IPS-11a (cell line): ENCODE measurements around the gene UBA52.
"Not testable (repeated sequence)": the region's sequence is repeated elsewhere in the genome, so short reads cannot be mapped to it uniquely, and the experiment has no call there.

Experiments used
- H3K4me3 ChIP-seq: one replicate; pipeline ENCODE4 v1.5.1; 2013; ENCODE audit warnings: low read depth, low read length, control low read depth

The UBA52 gene

DNA sequence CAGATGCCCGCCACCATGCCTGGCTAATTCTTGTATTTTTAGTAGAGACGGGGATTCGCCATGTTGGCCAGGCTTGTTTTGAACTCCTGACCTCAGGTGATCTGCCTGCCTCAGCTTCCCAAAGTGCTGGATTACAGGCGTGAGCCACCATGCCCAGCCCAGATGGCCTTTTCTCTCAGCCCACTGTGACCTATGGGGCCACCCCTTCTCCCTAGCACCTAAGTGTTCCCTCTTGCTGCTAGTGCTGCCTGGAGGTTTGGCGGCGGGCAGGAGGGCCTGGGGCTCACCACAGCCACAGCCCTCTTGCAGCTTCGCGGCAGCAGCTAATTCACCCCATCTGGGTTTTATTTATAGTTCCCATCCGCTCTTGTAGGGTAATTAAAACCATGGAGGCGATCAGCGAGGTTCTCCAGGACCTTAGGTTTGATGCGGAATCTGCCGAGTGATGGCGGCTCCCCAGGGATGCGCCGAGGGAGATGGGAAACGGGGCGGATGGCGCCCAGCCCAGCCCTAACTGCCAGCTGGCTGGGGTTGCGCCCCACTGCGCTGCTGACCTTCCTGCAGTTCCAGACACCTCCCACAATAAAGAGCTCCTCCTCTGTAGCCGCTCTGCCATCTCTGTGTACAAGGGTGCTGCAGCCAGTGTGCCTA lies 20.2 kb downstream of the UBA52 start:
- H3K4me3 ChIP-seq, result no peak overlapping the region

DNA sequence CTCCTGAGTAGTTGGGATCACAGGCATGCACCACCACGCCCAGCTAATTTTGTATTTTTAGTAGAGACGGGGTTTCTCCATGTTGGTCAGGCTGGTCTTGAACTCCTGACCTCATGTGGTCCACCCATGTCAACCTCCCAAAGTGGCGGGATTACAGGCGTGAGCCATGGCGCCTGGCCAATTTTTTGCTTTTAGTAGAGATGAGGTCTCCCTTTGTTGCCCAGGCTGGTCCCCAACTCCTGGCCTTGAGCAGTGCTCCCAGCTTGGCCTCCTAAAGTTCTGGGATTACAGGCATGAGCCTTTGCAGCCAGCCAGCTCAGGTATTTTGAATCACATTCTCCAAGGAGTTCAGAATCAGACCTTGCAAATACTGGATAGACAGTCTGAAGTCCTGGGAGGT lies 21.1 kb downstream of the UBA52 start:
- H3K4me3 ChIP-seq, result not testable (repeated sequence)

DNA sequence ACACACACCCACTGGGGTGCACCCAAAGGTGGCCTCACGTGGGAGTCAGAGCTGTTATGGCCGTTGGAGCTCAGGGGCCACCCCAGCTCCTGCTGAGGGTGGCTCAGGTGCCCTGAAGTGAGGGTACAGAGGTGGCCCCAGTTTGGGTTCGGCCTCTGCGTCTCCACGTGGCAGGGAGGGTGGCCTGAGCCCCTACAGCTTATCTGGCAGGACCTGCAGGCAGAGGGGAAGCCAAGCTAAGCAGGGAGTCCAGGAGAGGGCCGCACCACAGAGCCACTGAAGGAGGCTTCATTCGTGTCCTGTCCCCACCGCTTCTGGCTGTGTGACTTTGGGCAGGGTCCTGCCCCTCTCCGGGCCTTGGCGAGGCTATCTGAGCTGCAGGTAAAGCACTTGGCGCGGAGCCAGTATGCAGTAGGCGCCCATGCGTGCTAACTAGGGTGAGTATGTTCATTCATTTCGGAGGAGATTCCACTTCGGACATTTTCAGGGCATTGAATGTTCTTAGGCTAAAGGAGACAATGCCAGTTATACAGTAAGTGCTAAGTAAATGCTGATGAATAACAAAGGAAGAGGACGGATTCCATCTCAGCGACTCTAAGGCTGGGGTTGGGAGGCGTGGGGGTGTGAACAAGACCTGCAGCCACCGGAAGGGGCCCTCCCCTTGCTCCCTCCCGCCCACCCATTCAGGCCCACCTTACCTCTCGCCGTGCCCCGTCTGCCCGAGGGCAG lies 21.9 kb downstream of the UBA52 start:
- peak overlapping the region; percentile 37 for H3K4me3 ChIP-seq

DNA sequence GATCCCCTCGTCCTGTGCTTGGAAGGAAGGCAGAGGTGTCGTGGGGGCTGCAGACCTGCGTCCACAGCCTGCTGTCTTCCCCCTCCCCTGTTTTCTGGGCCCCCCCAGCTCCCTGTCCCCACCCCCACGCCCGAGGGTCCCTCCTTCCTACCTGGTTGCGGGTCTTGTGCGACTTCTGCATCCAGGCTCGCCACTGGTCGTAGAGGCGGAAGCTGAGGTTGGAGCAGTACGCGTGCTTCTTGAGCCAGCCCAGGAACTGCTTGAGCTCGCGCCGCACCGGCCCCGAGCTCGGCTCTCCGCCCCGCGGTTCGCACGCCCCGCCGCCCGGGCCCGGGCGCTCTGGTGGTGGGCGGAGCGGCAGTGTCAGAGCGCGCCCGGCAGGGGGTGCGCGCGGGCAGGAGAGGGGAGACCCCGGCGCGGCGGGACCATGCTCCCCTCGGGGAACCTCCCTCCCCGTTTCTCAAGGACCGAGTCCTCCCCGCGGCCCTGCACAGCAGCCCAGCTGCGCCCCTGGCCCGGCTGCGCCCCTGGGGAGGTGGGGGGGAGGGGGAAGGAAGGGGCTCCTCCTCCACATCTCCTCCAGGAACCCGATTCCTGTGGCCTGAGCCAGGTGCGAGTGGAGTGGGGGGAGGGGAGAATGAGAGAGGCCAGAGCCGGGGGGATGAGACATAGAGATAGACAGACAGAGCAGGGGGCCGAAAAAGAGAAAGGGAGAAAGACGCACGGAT lies 22.6 kb downstream of the UBA52 start:
- peak overlapping the region; percentile 37 for H3K4me3 ChIP-seq

DNA sequence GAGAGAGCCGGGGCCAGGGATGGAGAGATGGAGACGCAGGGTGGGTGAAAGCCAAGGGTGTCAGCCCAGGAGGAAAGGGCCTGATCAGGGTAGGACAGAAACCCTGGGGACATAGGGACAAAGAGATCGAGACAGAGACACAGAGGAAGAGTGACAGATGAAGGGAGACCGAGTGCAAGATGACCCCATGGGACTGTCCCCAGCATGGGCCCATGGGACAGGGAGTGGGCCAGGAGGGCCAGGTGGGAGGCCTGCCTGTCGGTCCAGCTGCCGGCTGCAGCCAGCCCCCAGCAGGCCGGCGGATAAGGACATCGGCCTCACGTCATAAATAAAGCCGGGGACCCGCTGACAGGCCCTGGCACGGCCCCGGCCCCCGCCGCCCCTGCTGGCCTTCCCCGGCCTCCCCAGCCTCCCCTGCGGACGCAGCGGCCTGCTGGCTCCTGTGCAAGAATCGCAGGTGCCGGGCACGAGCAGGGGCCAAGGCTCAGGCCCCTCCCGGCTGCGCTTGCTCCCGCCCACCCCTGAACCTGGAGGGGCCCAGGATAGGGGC lies 23.2 kb downstream of the UBA52 start:
- H3K4me3 ChIP-seq, result no peak overlapping the region

DNA sequence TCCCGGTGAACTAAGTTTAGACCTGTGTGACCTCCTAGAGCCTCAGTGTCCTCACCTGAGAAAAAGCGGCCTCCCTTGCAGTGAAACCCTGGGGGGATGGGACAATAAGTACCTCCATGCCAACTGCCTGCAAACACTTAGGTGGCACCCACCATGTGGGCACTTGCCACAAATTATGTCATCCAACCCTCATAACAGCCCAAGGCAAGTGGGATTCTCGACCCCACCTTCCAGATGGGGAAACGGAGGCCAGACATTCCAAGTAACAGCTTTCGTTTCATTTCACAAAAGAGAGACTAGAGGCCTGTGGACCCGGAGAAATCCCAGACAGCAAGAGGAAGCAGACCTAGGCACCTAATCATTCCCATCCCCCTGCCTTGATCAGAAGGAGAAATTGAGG lies 23.8 kb downstream of the UBA52 start:
- H3K4me3 ChIP-seq, result no peak overlapping the region

DNA sequence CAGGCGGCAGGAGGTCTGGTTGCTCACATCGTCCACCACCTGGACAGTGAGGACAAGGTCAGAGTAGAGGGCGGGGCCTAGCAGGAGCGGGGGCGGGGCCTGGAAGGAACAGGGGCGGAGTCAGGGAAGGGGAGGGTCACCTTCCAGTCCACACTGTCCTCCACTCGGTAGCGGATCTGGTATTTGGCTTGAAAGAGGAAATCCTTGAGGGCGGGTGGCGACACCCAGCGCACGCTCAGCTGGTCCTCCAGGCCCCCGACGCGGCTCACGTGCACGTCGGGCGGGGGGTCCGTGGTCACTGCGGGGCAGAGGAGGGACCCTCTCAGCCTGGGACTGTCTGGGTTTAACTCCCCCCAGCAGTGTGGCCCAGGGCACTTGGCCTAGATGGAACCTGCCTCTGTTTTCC lies 25.1 kb downstream of the UBA52 start:
- no peak overlapping the region for H3K4me3 ChIP-seq

DNA sequence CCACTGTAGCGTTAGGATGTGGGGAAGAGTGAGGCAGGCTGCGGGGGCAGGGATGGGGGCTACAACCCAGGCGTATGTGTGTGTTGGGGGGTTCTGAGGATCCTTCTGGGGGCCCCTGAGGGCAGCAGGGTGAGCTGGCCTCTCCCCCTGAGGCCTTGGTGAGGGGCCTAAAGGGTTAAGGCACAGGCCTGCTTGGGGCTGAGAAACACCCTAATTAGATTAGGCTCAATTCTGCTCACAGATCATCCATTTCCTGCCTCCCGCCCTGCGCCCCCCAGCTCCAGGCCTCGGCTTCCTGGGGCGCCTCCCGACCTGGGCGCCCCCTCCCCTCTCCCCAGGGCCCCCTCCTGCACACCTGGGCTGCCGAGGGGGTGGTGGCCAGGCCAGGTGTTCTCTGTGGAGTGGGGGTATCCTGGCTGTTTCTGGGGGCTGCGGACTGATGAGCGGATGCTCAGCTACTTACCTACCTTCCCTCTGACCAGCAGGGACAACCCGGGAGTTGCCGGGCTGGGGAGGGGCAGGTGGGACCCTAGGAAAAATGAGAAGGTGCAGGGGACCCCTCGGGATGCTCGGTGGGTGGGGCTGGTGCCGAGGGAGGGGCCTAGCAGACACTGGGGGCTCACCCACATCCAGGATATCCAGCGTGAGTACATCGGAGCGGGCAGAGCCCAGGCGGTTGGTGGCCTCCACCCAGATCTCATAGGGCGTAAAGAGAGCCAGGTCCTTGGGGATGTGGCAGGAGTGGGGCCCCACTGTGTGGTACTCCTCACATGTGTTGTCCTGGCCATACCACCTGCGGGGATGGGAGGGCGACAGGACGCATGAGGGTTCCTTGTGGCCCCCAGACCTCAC lies 26.4 kb downstream of the UBA52 start:
- no peak overlapping the region for H3K4me3 ChIP-seq

DNA sequence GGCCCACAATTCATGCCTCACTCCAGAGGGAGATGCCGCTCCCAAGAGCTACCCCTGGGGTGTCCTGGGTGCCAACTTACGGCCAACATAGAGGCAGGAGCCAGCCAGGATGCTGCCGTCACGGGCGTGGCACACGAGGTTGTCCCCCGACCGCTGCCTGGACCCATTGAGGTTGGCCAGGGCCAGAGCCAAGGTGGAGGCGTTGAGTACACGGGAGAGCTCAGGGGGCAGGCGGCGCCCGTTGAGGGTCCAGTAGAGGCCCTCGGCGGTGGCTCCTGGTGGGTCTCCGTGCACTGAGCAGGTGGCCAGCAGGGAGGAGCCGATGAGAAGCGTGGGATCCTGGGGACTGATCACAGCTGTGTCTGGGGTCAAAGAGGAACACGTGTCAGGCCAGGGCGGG lies 27.8 kb downstream of the UBA52 start:
- H3K4me3 ChIP-seq, result no peak overlapping the region

DNA sequence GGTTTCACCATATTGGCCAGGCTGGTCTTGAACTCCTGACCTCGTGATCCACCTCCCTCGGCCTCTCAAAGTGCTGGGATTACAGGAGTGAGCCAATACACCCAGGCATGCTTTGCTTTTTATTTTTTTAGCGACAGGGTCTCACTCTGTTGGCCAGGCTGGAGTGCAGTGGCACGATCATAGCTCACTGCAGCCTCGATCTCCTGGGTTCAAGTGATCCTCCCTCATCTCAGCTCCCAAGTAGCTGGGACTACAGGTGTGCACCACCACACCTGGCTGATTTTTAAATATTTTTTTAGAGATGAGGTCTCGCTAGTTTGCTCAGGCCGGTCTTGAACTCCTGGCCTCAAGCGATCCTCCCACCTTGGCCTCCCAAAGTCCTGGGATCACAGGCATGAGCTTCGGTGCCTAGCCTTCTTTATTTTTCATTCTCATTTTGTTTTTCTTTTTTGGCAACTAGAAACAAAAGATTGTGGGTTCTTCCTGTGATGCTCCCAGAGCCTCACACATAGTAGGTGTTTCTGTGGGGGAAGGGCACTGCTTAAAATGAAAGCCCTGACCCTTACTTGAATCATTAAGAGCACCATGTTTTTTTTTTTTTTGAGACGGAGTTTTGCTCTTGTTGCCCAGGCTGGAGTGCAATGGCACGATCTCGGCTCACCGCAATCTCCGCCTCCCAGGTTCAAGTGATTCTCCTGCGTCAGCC lies 29.2 kb downstream of the UBA52 start:
- H3K4me3 ChIP-seq, result not testable (repeated sequence)

DNA sequence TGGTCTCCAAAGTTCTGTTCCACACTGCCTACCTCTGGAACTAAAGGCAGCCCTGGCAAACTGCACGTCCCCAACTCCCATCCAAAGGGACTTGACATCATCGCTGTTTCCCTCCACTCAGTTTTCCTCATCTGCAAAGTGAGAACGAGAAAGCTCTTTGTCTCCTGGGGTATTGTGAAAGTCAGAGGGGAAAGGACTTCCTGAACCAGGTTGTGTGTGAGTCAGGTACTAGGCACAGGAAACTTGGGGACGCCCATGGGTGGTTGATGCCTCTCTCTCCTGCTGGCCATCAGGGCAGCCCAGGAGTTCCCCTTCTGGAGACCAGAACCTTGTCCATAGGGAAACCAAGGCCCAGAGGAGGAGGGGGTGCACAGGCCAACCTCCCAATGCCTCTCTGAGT lies 30.2 kb downstream of the UBA52 start:
- no peak overlapping the region for H3K4me3 ChIP-seq

DNA sequence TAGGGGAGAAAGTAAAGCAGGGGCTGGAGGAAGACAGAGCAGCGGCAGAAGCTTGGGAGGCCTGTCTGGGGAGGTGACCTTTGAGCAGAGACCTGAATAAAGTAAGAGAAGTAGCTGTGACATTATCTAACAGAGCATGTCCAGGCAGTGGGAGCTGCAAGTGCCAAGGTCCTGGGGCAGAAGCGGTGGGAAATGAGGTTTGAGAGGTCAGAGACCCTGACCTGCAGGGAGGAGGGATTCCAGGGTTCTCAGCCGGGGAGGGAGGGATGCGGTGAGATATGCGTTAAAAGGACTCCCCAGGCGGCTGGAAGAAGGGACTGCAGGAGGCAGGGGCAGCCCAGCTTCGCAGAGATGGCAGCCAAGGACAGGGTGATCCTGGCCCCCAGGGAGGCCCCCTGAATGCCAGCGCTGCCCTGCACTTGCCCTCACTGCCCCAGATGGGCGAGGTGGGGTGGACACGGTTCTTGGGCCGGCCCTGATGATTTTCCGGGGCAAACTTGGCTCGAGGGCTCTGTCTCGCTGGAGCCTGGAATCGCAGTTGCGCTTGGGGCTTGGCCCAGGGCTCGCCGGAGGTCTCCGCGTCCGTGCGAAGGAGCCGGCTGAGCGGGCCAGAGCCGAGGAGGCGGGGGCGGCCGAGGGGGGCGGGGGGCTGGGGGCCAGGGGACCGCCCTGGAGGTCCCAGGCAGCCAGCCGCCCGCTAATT lies 31.7 kb downstream of the UBA52 start:
- no peak overlapping the region for H3K4me3 ChIP-seq

DNA sequence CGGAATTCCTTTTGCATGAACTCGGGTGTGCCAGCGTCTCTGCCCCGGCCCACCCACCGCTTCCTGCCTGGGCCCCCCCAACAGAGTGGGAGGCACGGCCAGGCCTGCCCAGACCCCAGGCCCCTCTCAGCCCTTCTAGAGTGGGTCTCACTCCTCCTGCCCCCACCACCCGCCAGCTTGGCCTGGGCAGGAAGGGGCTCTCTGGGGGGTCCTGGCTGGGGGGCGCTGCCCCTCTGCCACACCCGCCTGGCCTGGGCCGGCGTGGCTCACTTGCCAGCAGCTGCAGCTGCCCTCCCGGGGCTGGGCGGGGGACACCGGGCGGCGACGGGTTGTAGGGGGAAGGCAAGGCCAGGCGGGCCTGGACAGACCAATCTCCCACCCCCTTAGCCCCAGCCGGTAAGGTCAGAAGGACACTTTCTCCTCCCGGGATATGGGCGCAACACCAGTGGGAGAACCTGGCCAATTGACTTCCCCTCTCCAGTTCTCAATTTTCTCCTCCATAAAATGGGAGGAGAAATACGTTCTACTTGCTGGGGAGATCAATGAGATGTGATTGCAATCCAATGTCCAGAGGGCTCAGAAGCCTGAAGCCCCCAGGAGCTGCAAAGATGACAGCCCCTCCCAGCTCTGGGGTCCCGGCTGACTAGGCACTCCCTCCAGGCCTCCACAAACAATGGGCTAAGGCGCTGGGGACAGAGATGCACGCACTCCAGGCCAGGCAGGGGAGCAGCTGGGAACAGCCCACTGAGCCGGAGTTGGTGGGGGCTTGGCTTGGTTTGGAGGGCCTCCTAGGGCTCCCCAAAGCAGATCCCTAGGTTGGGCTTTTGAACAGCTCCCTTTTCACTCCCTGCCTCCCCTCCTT lies 32.5 kb downstream of the UBA52 start:
- peak overlapping the region; percentile 1 for H3K4me3 ChIP-seq

DNA sequence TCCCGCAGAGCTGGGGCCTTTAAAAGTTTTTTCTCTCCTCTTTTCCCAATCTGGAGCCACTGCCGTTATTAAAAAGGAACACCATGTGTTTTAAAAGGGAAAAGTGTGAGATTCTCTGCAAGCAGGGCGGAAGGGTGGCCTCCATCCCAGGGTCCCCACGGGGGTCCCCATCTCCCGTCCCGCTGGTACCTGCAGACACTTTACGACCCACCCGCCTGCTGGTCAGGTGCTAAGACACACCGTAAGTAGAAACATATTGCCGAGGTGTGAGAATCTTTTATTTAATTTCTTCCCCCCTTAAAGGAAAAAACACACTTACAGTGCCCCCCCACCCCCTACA lies 33.1 kb downstream of the UBA52 start:
- H3K4me3 ChIP-seq, result peak overlapping the region; percentile 1

DNA sequence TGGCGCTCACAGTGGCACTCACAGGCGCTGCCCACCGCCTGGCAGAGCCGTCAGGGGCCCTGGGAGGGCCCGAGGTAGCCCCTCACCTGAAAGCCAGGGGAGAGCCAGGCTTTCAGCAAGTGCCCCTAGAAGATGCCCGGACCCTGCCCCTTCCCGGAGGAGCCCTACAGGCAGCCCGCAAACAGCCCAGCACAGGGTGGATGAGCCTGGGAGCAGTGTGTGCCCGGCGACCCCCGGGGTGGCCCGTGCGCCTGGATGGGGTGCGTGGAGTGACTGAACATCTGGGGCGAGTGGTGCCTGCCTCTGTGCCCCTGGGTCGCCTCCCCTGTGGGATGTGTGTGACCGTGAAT lies 33.5 kb downstream of the UBA52 start:
- peak overlapping the region; percentile 35 for H3K4me3 ChIP-seq

DNA sequence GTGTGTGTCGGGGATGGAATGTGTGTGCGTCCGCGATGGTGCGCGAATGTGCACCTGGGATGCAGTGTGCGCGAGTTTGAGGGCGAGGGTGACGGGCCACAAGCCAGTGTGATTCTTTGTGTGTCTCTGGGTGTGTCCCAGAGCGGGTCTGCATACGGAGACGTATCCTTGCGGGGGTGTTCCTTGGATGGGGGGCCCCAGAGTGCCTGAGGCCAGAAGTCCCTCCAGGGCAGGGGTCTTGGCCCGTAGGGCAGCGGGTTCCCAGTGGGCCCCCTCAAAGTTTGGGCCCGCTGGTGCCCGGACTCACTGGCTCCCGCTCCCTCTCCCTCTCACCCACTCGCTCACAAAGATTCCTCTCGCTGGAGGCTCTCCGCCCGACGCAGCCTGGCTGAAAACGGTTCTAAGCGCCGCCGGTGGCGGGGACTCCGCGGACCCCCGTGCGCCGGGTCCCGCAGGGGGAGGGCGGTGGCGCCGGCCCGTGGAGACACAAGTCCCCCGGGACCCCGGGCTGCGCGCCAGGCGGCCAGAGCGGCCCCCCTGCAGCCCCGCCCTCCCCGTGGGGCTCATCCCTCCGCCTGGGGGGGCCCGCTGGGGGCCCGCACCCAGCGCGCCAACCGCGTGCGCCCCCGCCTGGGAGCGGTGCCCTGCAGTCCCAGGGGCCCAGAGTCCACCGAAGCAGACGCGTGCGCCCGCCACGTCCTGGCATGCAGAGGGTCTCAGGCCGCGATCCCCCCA lies 34.1 kb downstream of the UBA52 start:
- H3K4me3 ChIP-seq, result peak overlapping the region; percentile 35

DNA sequence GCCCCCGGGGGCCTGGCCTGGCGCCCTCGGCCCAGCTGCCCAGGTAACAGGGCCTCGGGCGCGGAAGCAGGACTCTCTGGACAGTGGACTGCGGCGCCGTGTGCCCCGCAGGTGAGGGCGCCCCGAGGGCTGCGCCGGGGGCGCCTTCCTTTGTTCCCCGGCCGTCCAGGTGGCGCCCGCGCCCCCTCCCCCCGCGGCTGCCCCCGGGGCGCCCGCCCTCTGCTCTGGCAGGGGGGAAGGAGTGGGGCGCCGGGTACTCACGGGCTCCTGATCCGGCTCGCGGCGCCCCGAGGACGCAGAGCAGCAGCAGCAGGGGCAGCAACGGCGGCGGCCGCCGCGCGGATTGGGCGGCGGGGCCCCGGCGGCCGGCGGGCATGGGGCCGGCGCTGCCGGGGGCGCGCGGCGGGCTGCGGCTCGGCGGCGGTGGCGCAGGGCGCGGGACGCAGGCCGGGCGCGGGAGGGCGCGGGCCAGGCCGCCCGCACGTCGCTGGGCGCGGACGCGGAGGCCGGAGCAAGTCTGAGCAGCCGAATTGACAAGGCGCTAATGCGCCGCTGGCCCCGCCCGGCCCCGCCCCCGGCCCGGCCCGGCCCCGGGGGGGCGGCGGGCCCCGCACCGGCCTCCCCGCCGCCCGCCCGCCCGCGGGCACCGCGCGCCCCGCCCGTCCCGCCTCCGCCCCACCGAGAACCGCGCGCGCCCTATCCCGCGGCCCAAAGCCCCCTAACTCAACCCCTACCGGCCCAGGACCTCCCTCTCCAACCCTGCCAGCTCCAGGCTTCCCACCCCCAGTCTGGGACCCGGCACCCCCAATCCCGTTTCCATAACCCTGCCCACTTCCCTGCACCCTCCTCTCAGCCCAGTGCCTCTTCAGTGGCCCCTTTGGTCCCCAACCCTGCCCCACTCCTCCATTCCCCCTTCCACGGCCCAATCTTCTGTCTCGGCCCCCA lies 34.9 kb downstream of the UBA52 start, which contains the start of gene CRLF1:
CRLF1 (minus strand) TSS at position 519 of the 945 bp plus-strand sequence; CDS start at position 376, 143 bp downstream.
- peak within 1 kb of the TSS; percentile 35 for H3K4me3 ChIP-seq
